B cell (primary cell): Measurements from ENCODE around the gene KCNE1. TPM values are rescaled to one million over a fixed set of nuclear protein-coding genes. Genes with fewer than 3 reads are reported as not detected.
"Not testable (repeated sequence)": the region's sequence is repeated elsewhere in the genome, so short reads cannot be mapped to it uniquely, and the experiment has no call there.

ENCODE experiments used
- ATAC-seq: fragments of 200-7000 bp; cut with Tn5 transposase; one replicate; pipeline ENCODE4 v1.10.0; 2021; ENCODE audit warnings: low read depth, mild to moderate bottlenecking, moderate number of reproducible peaks, moderate library complexity
- CTCF ChIA-PET: fragments of 350-600 bp; sonication (Branson Sonifier 250); formaldehyde crosslinking; loops from one replicate; lab custom pipeline; 2021; ENCODE audit warnings: antibody characterized with exemption, inconsistent platforms; lab: Charles Lee
- POLR2A ChIA-PET: fragments of 350-600 bp; sonication (Branson Sonifier 250); formaldehyde crosslinking; loops from one replicate; lab custom pipeline; 2021; ENCODE audit warnings: antibody characterized with exemption; lab: Charles Lee
- DNase-seq: peaks from one replicate; pipeline ENCODE4 v3.0.0; 2013
- H2AFZ ChIP-seq: 2 replicates; pipeline ENCODE4 v1.6.1; 2012; ENCODE audit warnings: mild to moderate bottlenecking, low read depth, low read length; ENCODE audit not compliant: insufficient read depth, poor library complexity, severe bottlenecking
- H3K27ac ChIP-seq, 2 donors: 1 replicate in 1 of 2; 2 replicates in 1 of 2; pipeline ENCODE4 v1.5.1; 2012 to 2013; ENCODE audit warnings: low read length in 2 of 2, mild to moderate bottlenecking in 2 of 2, moderate library complexity in 1 of 2
- H3K27me3 ChIP-seq, 4 experiments: fragments of 200-600 bp in 1 of 4; sonication (generic) in 1 of 4; replicated peaks in 1 of 4; 1 replicate in 2 of 4; 2 replicates in 2 of 4; pipeline versions ENCODE4 v1.6.1 to v1.7.0; 2013 to 2016; ENCODE audit warnings: low read length in 3 of 4, mild to moderate bottlenecking in 2 of 4, mixed read lengths in 1 of 4, moderate library complexity in 1 of 4; ENCODE audit not compliant: insufficient read depth in 4 of 4, control insufficient read depth in 3 of 4; ENCODE audit errors: control extremely low read depth in 1 of 4
- H3K36me3 ChIP-seq, 2 experiments: replicated peaks in 1 of 2; 1 replicate in 1 of 2; 2 replicates in 1 of 2; pipeline versions ENCODE4 v1.6.1 to v1.7.1; 2013; ENCODE audit warnings: low read length in 1 of 2; ENCODE audit not compliant: insufficient read depth in 2 of 2, control insufficient read depth in 1 of 2; ENCODE audit errors: control extremely low read depth in 1 of 2, extremely low read depth in 1 of 2
- H3K4me1 ChIP-seq, 2 donors: fragments of 200-600 bp in 1 of 2; sonication (generic) in 1 of 2; 1 replicate in 1 of 2; 2 replicates in 1 of 2; pipeline versions ENCODE4 v1.5.1 to v1.6.1; 2013 to 2017; ENCODE audit warnings: low read length in 2 of 2; ENCODE audit not compliant: control insufficient read depth in 2 of 2, insufficient read depth in 2 of 2
- H3K4me2 ChIP-seq: replicated peaks from 2 replicates; pipeline ENCODE3; 2012; ENCODE audit warnings: mild to moderate bottlenecking, low read depth, low read length; ENCODE audit not compliant: poor library complexity, severe bottlenecking
- H3K4me3 ChIP-seq, 5 experiments: fragments of 200-600 bp in 1 of 5; sonication (generic) in 1 of 5; 1 replicate in 3 of 5; 2 replicates in 2 of 5; pipeline versions ENCODE4 v1.5.1 to v1.7.0; 2011 to 2016; ENCODE audit warnings: low read length in 4 of 5, mild to moderate bottlenecking in 4 of 5, low read depth in 2 of 5, control low read depth in 1 of 5, moderate library complexity in 1 of 5; ENCODE audit not compliant: insufficient read depth in 1 of 5; ENCODE audit errors: control extremely low read depth in 1 of 5, extremely low read depth in 1 of 5
- H3K79me2 ChIP-seq: fragments of 200-600 bp; sonication (generic); one replicate; pipeline ENCODE4 v1.6.0; 2016; ENCODE audit warnings: low read length; ENCODE audit not compliant: control insufficient read depth, insufficient read depth
- H3K9ac ChIP-seq: fragments of 200-600 bp; sonication (generic); 2 replicates; pipeline ENCODE4 v1.6.1; 2017; ENCODE audit warnings: mild to moderate bottlenecking, low read length, moderate library complexity
- H3K9me3 ChIP-seq, 3 donors: one replicate each; pipeline versions ENCODE4 v1.6.1 to v1.7.1; 2013; ENCODE audit warnings: low read length in 2 of 3; ENCODE audit not compliant: control insufficient read depth in 2 of 3, insufficient read depth in 1 of 3; ENCODE audit errors: control extremely low read depth in 1 of 3
- H4K20me1 ChIP-seq: 2 replicates; pipeline ENCODE4 v1.6.0; 2012; ENCODE audit warnings: mild to moderate bottlenecking, low read length; ENCODE audit not compliant: insufficient read depth, control insufficient read depth, poor library complexity, severe bottlenecking
- H3K27ac Mint-ChIP-seq: one replicate; pipeline ENCODE4 v1.8.0; 2021; ENCODE audit warnings: mixed read lengths
- H3K27me3 Mint-ChIP-seq: one replicate; pipeline ENCODE4 v1.8.0; 2021; ENCODE audit warnings: mixed read lengths
- H3K4me1 Mint-ChIP-seq: one replicate; pipeline ENCODE4 v1.8.0; 2021; ENCODE audit warnings: mixed read lengths
- H3K4me3 Mint-ChIP-seq: one replicate; pipeline ENCODE4 v1.8.0; 2021; ENCODE audit warnings: mixed read lengths
- H3K9me3 Mint-ChIP-seq: one replicate; pipeline ENCODE4 v1.8.0; 2022; ENCODE audit warnings: mixed read lengths; ENCODE audit not compliant: insufficient read depth
- WGBS: methylation state at CpG from one replicate; pipeline ENCODE4 v1.1.5; 2013; ENCODE audit warnings: missing lambda C conversion rate; ENCODE audit not compliant: insufficient coverage; 5-methylcytosine and 5-hydroxymethylcytosine counted together
- intact Hi-C: fragments of 100-400 bp; cut with micrococcal nuclease; formaldehyde crosslinking; loops from one replicate; pipeline ENCODE4 v1.10.0; 2022
- polyA plus RNA-seq: library from polyadenylated mRNA; depleted of rRNA; stranded (reverse); fragments of >200 nt; gene quantifications from 2 replicates; pipeline ENCODE4 v1.2.3, GENCODE V29; 2012
- total RNA-seq, 2 donors: library from RNA; stranded (reverse); fragments of 120-200 nt in 1 of 2; gene quantifications; 1 replicate in 1 of 2; 2 replicates in 1 of 2; pipeline versions ENCODE4 v1.2.3 to v1.2.4, GENCODE V29; 2013 to 2022

The KCNE1 gene
- total and polyA plus RNA-seq, 2 donors (not counting 1 experiment from before 2014, with no cell fraction given), result 0.10 to 0.17 TPM

DNA sequence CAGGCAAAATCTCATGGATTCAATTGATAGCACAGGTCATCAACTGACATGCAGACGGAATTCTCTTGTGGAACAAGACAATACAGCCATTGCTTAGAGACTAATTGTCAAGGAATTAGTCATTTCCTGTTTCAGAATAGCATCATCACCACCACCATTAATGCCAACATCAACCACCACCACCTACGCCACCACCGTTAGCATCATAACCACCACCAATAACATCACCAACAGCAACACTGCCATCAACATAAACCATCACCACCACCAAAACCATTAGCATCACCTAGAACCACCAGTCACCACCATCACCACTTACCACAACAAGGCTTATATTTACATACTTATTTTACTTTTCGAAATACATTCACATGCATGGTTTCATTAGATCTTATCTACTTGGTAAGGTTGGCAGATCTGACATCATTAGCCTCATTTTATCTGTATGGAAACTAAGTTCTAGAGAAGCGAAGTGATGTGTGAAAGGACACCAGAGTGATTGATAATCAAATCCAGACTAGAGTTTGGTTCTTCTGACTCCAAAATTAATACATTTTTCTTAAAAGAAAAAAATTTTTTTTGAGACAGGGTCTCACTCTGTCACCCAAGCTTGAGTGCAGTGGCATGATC, 94.4 kb downstream of the KCNE1 start:
- H2AFZ ChIP-seq, H3K27me3 ChIP-seq, H3K36me3 ChIP-seq, H3K4me3 Mint-ChIP-seq, ATAC-seq, H3K4me3 ChIP-seq, DNase-seq, H3K4me1 Mint-ChIP-seq, POLR2A ChIA-PET, H3K27ac ChIP-seq, CTCF ChIA-PET, H3K9ac ChIP-seq, H3K79me2 ChIP-seq, H3K9me3 ChIP-seq, H3K4me1 ChIP-seq, H3K9me3 Mint-ChIP-seq, H3K4me2 ChIP-seq, H3K27ac Mint-ChIP-seq, intact Hi-C loops, H3K27me3 Mint-ChIP-seq, H4K20me1 ChIP-seq: not testable (repeated sequence)
- no CpG with 5 or more reads among the region's 5 CpGs for WGBS

DNA sequence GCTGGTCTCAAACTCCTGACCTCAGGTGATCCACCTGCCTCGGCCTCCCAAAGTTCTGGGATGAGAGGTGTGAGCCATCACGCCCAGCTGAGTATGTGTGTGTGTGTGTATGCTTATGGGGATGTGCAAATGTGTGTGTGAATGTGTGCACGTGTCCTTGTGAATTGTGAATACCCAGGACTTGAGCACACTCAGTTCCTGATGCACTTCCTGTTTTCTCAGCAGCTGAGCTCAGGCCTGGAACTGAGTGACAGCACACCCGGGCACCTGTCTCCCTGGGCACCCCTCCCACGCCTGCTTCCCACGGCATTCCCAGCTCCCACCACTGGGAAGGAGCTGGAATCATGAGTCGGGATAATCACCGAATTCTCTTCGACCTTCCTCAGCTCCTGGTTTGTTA, 104.7 kb downstream of the KCNE1 start:
- intact Hi-C loops, H3K9me3 ChIP-seq, H3K4me2 ChIP-seq: not testable (repeated sequence)

DNA sequence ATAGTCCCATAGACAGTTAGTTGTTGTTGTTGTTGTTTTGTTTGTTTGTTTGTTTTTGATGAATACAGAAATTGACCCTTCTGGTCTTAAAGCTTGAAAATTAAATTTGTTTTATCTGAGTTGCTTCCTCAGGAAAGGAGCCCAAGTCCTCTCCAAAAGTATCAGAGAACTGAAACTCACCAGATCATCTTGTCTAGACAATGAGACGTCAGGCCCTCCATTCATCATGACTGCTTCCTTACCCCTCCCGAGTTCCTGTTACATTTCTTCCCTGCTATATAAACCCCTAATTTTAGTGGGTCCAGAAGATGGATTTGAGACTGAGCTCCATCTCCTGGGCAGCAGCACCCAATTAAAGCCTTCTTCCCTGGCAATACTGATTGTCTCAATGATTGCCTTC, 105.3 kb downstream of the KCNE1 start:
- H3K36me3 ChIP-seq, DNase-seq, H3K27me3 Mint-ChIP-seq, CTCF ChIA-PET, H3K4me2 ChIP-seq, H3K27me3 ChIP-seq, intact Hi-C loops, POLR2A ChIA-PET, H2AFZ ChIP-seq, H3K9me3 ChIP-seq, H3K27ac ChIP-seq, H3K4me1 Mint-ChIP-seq, H3K79me2 ChIP-seq, ATAC-seq, H3K4me1 ChIP-seq, H3K27ac Mint-ChIP-seq, H4K20me1 ChIP-seq, H3K4me3 ChIP-seq, H3K9me3 Mint-ChIP-seq, H3K9ac ChIP-seq, H3K4me3 Mint-ChIP-seq: not testable (repeated sequence)
- no CpG with 5 or more reads among the region's 2 CpGs for WGBS

More for the DNA sequence above, 104.7 kb downstream of the KCNE1 start:
- H3K4me3 ChIP-seq, H3K79me2 ChIP-seq, CTCF ChIA-PET, H3K27ac Mint-ChIP-seq, H4K20me1 ChIP-seq, H2AFZ ChIP-seq, H3K4me3 Mint-ChIP-seq, H3K9me3 Mint-ChIP-seq, DNase-seq, H3K36me3 ChIP-seq, POLR2A ChIA-PET, H3K27me3 Mint-ChIP-seq, H3K9ac ChIP-seq, H3K4me1 Mint-ChIP-seq, H3K27ac ChIP-seq, H3K27me3 ChIP-seq, H3K4me1 ChIP-seq: not testable (repeated sequence)
- peak; percentile 43 for ATAC-seq
- WGBS, result no CpG with 5 or more reads among the region's 9 CpGs

- ATAC-seq, H3K27me3 ChIP-seq, intact Hi-C loops, H3K4me3 ChIP-seq, DNase-seq, H3K36me3 ChIP-seq, H2AFZ ChIP-seq, H3K9me3 ChIP-seq, H3K4me1 Mint-ChIP-seq, H3K79me2 ChIP-seq, POLR2A ChIA-PET, H3K4me1 ChIP-seq, CTCF ChIA-PET, H3K4me3 Mint-ChIP-seq, H3K27me3 Mint-ChIP-seq, H3K9ac ChIP-seq, H3K4me2 ChIP-seq, H3K27ac Mint-ChIP-seq, H3K27ac ChIP-seq, H3K9me3 Mint-ChIP-seq, H4K20me1 ChIP-seq: not testable (repeated sequence)
- WGBS, result no CpG with 5 or more reads among the region's 6 CpGs
Measured at GRCh38 chr21:34406102-34406501, 105.9 kb downstream of the KCNE1 start.
